ENCODE data around the gene PAQR6.

DNA sequence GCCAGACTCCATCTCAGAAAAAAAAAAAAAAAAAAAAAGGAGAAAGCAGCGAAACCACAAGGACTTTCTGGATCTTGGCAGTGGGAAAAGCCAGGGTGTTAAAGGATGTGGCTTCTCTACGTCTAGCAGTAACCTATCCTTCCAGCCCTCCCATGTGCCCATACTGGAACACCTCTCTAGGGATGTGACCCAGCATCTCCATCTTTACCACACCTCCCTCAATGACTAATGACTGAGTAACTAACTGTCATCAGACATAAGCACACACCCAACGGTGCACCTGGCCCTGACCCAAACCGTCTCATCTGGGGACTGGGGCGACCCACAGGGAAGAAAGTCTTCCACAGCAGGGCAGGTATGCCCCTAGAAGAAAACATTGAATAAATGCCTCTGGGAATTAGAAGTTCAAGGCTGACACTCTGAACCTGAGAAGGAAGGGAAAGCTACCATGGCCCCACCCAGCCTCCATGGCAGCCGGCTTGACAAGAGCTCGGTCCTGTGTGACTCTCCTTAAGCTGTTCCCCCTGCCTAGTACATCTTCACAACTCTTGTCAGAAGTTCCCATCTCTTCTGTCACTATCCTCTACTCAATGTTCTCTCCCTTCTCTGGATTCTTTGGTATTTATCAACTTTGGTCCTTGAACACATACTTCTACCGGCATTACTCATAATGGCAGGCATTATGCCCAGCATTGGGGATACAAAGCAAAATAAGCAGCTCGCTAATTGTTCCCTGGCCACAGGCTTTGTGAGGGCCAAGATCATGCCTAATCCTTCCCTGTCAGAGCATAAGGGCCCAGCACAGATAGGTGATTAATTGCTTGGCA lies 14.8 kb upstream of the PAQR6 start:
- no peak for TF ChIP-seq EP300 (IDR thresholded peaks at IDR 0.05)
- TF ChIP-seq POLR2A (IDR thresholded peaks at IDR 0.05), result no peak
- TF ChIP-seq, protein P1, sequence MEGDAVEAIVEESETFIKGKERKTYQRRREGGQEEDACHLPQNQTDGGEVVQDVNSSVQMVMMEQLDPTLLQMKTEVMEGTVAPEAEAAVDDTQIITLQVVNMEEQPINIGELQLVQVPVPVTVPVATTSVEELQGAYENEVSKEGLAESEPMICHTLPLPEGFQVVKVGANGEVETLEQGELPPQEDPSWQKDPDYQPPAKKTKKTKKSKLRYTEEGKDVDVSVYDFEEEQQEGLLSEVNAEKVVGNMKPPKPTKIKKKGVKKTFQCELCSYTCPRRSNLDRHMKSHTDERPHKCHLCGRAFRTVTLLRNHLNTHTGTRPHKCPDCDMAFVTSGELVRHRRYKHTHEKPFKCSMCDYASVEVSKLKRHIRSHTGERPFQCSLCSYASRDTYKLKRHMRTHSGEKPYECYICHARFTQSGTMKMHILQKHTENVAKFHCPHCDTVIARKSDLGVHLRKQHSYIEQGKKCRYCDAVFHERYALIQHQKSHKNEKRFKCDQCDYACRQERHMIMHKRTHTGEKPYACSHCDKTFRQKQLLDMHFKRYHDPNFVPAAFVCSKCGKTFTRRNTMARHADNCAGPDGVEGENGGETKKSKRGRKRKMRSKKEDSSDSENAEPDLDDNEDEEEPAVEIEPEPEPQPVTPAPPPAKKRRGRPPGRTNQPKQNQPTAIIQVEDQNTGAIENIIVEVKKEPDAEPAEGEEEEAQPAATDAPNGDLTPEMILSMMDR (IDR thresholded peaks at IDR 0.05), result no peak

All from stomach (tissue), 4 donors.